Measurements from ENCODE around the gene XAGE5.
"Not testable (repeated sequence)": the region's sequence is repeated elsewhere in the genome, so short reads cannot be mapped to it uniquely, and the experiment has no call there.

XAGE5 gene

GRCh38 chrX:52811065-52811625 is at the start of gene XAGE5:
TSS of gene XAGE5 (plus strand) at chrX:52811287. CDS start at chrX:52812567, 1,280 bp downstream.
- DNase-seq, result no peak

- DNase-seq, result not testable (repeated sequence)
Measured at GRCh38 chrX:52765983-52766382, 45.1 kb upstream of the XAGE5 start.

DNA sequence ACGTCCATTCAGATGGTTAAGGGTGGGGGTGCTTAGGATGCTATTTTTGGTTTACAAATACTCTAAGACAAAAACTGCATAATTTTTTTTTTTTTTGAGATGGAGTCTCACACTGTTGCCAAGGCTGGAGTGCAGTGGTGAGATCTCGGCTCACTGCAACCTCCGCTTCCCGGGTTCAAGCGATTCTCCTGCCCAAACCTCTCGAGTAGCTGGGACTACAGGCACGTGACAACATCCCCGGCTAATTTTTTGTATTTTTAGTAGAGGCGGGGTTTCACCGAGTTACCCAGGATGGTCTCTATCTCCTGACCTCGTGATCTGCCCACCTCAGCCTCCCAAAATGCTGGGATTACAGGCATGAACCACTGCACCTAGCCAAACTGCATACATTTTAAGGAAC is 37.6 kb upstream of the XAGE5 start:
- DNase-seq, result not testable (repeated sequence)

DNA sequence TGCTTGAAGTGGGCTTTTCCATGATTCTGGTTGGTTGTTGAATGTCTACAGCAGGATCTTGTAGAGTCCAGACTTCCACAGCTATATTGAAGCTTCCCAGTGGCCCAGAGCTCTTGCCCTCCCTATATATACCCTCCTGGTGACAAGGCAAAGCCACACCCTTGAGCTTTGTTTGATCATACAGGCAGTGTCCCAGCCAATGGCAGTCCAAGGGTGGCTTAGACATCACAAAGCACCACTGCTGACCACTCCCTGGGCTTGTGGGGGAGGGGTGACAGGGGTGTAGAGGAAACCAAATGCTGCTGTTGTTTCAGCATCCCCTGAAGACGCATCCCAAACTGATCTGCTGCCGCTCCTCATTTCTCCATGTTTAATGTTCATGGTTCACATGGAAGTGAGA is 13.8 kb upstream of the XAGE5 start, which contains the start of gene SPANXN5:
SPANXN5 (minus strand) TSS at position 101 of the 400 bp plus-strand sequence; CDS start at position 22, 79 bp downstream.
- DNase-seq, result not testable (repeated sequence)

GRCh38 chrX:52804876-52805275 is 6.2 kb upstream of the XAGE5 start:
- DNase-seq, result not testable (repeated sequence)

DNA sequence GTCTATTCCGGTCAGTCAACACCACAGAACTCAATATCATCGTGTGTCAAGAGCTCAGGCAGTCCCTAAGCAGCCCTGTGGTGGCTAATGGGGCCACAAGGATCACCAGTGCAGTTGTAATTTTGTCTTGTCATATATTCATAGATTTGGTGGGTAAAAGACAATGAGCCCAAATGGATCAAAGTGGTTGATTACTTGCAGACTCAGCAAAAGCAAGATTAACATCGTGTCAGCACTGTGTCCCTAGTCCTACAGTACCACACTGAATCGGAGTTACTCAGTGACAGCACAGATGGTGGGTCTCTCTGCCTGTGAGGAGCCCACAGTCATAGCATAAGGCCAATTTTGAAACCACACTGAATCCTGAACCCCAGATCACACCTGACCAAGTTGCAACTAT is 8.7 kb downstream of the XAGE5 start:
- DNase-seq, result no peak

DNA sequence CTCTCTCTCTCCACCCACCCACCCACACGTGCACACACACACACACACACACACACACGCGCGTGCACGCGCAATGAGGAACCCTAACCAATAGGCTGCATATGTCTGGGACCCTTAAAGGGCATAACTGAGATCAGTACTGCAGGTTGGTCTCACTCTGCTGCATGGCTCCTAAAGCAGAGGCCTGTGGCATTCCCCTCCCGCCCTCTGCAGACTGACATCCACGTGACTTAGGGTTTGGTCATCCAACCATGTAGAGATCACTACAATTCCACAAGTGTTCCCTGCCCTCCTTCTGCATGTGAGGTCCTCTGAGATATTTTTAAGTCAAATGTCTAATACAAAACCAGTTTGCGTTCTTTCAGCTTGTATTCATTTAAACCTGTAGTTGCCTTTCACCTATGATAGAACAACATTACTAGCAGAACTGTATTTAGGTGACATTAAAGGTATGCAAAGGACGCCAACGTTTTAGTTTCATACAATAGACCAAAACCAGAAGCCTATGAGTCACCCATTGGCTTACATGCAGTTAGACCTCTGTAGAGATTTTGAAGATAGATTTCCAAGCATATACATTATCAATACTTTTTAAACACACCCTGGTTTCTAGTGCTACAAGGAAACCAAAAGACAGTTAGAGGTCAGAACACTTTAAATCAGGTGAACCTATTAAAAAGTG is 10.1 kb downstream of the XAGE5 start:
- DNase-seq, result no peak

DNA sequence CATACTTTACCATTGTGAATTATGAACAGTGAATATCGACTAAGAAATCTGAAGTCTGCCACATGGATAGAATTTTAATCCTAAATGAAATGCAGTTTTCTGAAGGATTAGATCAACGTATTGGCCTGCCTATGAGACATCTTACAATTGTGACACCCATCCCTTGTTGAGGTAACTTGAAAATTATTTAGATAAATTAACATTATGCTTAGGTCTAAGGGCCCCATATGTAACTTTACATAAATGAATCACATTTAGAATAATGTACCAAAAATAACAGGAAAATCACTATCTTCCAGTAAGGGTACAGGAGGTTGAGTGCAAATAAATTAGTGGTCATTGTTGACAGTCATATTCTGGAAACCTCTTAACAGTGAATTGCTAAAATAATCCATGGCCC is 13.5 kb downstream of the XAGE5 start:
- DNase-seq, result no peak

GRCh38 chrX:52830551-52830950 is 19.5 kb downstream of the XAGE5 start:
- DNase-seq, result no peak

GRCh38 chrX:52839137-52839536 is 28.1 kb downstream of the XAGE5 start:
- no peak for DNase-seq

DNA sequence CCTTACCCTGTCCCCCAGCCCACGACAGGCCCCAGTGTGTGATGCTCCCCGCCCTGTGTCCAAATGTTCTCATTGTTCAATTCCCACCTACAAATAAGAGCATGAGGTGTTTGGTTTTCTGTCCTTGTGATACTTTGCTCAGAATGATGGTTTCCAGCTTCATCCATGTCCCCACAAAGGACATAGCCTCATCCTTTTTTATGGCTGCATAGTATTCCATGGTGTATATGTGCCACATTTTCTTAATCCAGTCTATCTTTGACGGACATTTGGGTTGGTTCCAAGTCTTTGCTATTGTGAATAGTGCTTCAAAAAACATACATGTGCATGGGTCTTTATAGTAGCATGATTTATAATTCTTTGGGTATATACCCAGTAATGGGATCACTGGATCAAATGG is 32.5 kb downstream of the XAGE5 start:
- DNase-seq, result not testable (repeated sequence)

DNA sequence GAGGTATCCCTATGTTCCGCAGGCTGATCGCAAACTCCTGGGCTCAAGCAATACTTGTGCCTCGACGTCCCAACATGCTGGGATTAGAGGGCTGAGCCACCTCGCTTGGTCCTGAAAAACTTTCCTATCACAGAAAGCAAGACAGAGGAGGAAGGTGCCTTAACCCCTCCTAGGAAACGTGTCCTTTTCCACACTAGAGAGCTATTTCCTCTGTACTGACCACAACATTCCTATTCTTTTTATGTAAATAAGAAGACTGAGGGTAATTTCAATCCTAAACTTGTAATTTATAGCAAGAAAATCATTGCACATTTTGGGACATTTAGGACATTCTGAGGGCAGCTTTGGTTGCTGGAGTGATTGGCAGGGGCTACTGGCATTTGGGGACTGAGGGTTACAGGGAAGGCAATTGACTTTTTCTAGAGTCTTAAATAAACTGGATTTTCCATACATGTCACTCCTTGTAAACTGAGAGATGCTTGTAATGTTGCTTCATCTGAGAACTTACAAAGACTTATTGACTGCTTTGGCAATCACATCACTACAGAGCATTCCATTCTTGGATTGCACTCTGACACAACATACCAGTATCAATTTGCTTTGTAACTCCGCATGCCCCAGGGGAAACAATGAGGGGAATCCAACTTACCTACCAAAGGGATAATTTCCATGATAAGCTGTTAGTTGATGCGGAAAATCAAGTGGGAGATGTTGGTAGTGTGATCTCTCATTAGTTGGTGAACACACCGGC is 41.2 kb downstream of the XAGE5 start:
- no peak for DNase-seq

GRCh38 chrX:52856991-52857525 is 46.0 kb downstream of the XAGE5 start:
- DNase-seq, result not testable (repeated sequence)

DNA sequence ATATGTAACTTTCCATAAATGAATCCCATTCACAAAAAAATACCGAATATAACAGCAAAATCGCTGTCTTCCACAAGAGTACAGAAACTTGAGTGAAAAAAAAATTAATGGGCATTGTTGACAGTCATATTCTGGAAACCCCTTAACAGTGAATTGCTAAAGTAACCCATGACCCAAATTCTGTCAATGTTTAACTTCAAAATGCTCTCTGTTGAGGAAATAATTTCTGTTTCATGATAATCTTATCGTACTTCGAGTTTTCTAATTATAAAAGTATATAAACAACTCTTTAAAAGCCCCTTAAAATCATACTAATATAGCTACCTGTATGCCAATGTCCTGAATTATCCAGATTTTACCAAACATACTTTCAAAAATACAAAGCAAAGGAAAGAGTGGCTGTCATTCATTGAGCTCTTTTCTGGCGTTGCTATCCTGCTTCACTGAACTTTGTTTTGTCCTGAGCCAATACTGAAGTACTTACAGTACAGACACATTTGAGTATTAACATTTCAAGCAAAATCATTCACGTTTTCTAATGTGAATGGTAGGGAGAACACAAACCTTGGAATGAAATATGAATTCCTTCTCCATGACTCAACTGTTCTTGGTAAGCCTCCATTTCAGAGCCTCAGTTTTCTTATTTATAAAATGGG is 54.4 kb downstream of the XAGE5 start:
- DNase-seq, result no peak

Data from stimulated activated CD4-positive, alpha-beta T cell treated with anti-CD3 and anti-CD28 coated beads, Interleukin-2, amount 100 ng/mL, for 24 hours (primary cell).